ENCODE results near the gene CALML6.
"Not testable (repeated sequence)": the region's sequence is repeated elsewhere in the genome, so short reads cannot be mapped to it uniquely, and the experiment has no call there.

Gene CALML6

DNA sequence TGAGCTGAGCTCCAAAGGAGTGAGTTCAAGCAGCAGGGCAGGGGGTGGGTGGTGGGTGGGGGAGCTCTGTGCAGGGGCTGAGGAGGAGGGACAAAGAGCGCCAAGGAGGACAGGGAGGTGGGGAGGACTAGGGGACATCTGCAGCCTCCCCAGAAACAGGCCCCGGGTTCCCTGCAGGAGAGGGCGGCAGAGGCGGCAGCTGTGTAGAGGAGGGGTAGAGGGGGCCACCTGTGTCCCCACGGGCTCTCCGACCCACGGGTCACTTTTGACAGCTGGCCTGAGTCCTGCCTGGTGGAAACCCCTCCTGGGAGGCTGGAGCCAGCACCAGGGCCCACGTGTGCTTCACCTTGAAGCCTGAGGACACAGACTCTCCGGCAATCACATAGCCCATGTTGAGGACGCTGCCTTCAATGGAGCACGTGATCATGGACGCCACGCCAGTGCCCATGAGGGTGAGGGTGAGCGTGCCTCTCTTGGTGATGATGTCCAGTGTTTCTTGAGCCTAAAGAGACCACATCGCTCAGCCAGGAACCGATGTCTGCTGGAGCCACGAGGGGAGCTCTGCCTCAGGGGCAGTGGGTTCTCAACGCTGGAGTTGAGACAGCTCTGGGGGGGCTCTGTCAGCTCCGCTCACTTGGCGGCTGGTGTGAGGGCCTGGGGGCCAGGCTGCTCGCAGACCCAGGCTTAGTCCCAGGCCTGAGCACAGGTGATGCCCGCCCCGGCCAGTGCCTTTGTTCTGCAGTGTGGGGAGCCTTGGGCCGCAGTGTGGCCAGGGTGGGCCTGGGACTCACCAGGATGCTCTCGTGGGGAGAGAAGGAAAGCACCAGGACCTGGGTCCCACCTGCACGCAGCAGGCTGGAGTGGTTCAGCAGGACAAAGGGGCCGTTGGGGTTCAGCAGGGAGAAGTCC lies 10.6 kb downstream of the CALML6 start:
- DNase-seq: no peak

DNA sequence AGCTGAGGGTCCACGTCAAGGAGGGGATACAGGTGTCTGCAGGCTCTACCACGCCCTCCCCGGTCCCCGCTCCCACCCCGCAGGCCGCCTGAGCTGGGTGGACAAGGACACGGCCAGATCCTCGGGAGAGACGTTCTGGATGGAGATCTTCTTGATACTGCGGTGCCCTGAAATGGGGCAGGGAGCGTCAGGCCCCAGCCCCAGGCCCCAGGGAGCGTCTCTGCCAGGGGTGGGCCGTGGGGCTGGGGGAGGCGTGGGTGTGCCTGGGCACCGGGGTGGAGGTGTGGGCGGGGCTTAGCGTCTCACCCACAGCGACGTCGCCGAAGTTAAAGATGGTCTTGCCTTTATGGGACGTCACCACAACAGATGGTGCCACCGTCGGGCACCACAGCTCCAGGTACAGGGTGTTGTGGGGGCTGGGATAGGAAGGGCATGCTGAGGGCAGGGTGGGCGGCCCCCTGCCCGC lies 11.3 kb downstream of the CALML6 start:
- DNase-seq: no peak

DNA sequence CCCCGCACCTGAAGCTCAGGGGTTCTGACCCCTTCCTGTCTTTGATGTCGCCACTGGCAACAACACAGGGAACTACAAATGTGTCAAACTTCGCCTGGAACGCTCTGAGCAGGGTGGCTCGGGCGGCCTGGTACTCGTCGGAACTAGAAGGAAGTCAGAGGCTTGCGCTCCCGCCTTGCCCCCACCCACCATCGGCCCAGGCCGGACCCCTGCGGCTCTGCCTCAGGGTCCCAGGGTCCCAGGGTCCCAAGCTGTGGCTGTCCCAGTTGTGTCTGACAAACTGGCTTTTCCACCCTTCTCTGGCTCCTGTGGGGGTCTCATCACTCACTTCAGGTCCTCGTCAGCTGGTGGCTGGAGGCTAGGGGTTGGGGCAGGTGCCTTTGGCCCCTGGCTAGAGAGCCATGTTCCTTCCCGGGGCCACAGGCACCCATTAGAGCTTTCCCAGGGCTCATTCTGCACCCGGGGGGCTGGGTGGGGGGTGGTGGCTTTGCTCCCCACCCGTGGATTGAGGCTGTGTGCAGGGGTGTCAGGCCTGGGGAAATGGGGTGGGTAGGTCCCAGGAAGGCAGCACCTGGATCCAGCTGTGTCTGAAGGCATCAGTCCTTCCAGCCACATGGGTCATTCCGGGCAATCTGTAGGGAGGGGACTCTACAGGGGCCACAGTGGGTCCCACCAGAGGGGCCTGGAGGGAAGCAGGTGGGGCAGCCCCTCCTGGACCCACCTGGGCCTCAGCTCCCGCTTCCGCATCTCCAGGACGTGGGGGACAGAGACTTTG lies 12.0 kb downstream of the CALML6 start:
- DNase-seq: no peak

DNA sequence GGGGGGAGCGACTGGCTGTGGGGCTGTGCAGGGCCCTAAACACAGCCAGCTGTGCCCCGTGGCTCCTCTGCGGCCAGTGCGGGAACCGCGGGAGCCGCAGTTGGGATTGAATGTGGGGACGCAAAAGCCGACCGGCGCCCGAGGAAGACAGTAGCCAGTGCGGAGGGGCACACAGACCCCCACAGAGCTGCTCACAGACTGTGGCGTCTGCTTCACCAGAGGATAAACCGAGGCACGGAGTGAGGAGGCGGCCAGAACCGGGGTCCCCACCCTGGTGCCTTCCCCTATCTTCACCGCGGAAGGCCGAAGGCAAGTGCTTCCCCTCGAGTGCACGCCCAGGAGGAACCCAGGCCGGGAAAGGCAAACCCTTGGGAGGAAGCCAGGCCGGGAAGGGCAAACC lies 12.7 kb downstream of the CALML6 start:
- no peak for DNase-seq

DNA sequence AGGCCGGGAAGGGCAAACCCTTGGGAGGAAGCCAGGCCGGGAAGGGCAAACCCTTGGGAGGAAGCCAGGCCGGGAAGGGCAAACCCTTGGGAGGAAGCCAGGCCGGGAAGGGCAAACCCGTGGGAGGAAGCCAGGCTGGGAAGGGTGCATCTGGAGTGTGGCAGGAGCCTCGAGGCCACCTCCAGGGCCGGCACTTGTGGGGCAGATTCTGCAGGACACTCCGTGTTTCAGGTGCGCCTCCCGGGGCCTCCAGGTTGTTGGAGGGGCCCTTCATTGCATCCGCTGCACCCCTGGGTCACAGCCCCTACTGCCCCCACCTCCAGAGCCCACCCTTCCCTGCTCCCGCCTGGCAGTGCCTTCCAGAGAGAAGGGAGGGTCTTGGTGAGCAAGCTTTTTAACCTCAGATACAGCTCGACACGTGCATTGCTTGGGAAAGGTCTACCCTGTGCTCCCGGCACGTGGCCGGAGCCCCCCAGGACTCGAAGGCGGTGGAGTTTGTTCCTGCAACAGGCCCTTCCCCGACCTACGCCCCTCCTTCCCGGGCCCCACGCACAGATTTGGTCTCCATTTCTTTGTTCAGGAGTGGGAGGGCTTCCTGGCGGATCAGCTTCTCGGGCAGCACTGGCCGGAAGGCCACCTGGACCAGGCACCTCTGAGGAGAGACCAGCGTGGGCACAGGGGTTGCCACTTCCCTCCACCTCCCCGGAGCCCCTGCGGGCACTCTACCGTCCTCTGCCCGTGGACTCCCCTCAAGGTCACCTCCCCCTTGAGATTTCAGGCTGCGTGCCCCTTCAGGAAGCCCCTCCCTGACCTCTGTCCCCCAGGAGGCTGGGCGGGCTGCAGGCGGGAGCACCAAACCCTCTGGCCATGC lies 13.4 kb downstream of the CALML6 start:
- no peak for DNase-seq

DNA sequence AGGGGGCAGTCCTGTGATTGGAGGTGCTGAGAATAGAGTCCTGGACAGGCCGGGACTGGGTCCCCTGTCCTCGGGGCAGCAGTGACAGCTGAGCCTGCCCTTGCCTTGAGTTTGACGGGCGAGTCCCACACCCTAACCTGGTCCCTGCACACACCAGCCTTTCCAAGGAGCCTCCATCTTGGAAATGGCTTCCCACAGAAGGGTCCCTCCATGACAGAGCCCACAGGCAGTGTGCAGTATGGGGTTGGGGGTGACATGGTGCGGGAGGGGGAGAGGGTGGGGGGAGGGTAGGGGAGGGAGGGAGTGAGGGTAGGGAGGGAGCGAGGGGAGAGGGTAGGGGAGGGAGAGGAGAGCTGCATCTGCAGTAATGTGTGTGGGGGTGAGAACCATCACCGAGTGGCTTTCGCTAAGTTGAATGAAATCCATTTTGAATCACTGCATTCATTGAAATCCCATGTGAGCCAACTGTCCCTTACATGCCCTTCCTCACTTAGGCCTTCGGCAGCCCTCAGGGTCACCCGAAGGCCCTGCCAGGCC lies 14.1 kb downstream of the CALML6 start:
- no peak for DNase-seq

DNA sequence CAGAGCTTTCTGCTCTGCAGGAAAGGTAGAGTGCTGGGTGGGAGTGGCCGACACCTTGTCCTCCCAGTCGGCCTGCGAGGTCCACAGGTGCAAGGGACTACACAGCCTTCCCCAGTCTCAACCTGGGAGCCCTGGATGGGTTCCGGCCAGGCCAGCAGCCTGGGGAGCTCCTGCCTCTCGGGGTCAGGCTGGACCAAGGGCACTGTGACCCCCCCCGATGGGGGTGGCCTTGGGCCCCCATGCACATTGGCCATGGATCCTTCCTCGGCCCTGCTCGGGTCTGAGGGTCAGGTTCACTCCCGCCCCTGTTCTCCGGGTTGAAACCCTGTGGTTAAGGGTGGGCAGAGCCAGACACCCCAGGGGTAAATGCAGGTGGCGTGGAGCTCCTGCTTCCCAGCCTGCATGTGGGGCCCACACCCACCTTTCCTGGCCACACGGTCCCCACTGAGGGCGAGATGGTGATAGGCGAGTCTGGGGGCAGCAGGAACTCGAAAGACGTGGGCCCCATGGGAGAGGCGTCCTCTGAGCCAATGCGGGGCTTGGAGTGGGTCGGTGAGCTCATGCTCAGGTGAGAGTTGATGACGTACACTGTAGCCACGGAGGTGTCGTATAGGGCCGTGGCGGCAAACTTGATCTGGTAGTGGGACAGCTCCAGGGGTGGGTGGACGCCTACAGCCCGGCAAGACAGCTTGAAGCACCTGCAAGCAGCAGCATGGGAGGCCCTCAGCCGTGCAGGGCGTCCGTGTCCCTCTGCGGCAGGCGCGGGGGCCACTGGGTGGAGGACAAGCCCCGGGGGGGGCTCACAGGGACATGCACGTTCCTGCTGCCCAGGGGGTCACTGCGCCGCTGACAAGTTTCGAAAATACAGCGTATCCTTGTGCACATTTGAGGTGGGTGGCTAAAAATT lies 14.8 kb downstream of the CALML6 start:
- no peak for DNase-seq

DNA sequence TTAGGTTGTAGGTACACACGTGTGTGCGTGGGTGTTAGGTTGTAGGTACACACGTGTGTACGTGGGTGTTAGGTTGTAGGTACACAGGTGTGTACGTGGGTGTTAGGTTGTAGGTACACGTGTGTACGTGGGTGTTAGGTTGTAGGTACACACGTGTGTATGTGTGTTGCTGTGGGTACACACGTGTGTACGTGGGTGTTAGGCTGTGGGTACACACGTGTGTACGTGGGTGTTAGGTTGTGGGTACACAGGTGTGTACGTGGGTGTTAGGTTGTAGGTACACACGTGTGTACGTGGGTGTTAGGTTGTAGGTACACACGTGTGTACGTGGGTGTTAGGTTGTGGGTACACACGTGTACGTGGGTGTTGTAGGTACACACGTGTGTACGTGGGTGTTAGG lies 19.8 kb downstream of the CALML6 start:
- not testable (repeated sequence) for DNase-seq

DNA sequence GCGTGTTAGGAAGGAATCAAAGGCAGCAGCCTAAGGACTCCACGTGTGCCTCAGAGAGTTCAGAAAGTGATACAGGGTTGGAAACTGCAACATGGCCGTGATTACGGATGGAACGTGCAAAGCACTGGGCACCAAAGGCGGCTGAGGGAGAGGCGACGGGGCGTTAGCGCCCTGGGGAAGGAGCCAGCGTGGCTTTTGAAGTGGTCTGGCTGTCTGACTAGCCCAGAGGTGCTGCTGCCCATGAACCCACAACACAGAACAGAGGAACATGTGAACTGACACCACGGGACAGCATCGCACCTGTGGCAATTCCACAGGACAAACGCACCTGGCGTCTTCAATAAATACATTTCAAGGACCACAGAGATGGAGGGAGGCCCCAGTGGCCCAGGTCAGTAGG lies 22.0 kb downstream of the CALML6 start:
- DNase-seq: no peak

DNA sequence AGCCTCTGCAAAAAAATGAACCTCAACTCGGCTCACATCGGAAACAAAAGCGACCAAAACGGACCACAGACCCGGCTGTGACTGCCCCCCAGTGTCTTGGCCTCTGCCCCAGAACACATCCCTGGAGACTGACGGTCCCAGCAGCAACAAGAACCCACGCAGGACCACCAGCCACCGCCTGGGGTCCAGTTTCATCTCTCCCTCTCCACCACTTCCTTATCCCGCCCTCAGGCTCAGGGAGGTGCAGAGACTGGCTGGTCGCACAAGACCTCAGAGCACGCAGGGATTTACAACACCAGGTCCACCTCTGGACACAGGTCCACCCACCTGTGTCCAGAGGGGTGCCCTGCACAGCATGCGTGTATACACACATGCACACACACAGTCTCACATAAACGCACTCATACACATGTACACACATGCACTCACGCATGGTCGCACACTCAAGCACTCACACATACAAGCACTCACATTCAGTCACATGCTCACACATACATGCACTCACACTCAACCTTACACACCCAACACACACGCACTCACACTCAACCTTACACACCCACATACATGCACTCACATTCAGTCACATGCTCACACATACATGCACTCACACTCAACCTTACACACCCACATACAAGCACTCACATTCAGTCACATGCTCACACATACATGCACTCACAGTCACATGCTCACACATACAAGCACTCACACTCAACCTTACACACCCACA lies 22.7 kb downstream of the CALML6 start:
- no peak for DNase-seq

DNA sequence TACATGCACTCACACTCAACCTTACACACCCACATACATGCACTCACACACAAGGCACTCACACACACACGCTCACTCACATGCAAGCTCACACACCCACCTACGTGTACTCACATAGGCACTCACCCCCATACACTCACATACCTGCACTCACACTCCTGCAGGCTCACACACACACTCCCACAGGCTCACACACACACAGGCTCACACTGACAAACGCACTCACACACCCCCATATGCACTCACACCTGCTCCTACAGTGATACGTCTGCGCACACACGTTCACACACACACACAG lies 23.2 kb downstream of the CALML6 start:
- DNase-seq: no peak

DNA sequence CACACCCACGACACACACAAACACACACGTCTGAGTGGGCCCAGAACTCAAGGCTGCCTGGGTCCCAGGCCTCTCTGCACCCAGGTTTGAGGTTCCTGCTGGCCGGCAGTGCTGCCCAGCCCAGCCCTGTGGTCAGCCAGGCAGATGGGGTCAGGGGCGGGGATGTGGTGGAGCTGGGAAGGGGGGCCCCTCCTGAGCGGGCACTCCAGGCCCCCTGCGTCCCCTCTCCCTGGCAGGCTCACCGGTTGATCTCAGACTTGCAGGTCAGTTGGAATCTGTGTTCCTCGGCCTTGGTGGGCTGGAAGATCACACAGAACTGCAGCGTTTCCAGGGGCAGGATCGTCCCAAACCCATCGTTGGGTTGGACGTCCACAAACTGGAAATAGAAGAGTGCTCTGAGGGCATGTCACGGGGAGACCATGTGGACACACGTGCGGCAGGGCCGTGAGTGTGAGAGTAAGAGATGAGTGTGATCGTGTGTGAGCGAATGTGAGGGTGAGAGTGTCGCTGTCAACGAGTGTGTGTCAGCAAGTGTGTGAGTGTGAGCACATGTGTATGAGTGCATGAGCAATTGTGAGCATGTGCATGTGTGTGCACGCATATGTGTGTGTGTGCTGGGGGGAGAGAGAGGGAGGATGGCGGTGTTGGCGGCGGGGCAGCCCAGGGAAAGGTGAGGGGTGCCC lies 23.7 kb downstream of the CALML6 start:
- no peak for DNase-seq

DNA sequence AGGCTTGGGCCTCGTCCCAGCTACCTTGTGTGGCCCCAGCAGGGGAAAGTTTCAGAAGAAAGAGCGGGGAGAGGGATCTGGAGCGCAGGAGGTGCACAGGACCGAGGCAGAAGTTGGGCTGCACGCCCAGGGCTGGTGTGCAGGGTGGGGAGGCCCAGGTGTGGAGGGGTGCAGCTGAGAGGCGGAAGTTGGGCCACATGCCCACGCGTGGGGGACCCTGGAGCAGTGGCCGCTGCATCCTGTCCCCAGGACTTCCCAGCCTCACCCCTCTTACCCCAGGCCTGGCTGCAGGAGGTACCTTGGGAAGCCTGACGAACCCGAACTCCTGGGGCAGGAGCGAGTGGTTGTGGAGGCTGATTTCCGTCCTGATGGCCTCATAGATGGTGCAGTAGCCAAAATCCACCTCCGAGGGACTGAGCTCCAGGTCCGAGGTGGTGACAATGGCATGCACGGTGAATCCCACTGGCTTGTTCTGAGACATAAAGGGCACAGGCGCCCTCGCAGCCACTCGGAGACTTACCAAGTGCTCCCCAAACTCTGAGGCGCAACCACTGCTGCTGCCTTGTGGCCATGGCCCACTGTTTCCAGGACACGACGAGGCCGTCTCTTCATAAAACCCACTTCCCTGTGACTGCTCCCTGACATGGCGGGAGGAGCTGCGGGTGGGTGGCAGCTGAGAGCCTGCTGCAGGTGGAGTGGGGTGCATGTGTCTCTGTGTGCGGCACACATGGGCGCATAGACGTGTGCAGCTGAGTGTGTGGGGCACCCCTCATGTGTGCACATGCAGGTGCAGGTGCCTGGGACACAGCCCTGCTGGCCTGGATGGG lies 24.4 kb downstream of the CALML6 start:
- DNase-seq: no peak

DNA sequence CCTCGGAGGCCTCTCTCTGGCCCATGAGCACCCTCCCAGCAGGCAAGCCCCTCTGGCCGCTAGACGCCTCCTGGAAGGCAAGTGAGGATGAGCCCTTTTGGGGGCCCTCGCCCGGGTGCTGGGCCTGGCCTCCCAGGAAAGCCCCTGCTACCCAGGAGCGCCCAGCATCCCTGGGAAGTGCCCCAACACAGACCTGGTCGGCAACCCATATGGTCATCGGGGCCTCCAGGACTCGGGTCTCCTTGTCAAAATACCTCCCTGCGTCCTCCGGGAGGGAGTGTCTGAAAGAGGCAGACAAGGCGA lies 25.0 kb downstream of the CALML6 start:
- DNase-seq: no peak

DNA sequence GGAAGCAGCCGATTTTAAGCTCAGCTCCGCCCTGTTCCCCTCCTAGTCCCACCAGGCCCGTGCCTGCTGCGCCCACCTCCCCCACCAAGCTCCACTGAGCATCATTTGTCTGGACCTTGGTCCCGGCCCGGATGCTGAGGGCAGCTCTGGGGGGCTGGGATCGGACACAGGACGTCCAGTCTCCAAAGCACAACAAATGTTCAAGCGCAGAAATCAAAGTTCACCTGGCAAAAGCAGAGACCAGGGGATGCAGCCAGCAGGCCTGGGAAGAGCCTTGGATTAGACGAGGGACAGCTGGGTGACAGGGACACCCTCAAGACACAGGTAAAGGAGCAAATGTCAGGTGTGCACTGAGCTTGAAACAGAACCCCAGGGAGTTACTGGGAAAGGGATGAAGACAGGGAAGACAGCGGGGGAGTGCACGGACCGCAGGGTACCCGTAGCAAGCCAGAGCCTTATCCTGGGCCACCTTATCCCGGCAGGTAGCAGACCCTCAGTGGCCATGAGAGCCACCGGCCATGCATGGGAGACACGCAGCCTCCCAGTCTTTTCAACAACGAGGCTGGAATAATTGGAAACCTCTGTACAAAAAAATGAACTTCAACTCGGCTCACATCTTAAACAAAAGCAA lies 26.3 kb downstream of the CALML6 start:
- no peak for DNase-seq

DNA sequence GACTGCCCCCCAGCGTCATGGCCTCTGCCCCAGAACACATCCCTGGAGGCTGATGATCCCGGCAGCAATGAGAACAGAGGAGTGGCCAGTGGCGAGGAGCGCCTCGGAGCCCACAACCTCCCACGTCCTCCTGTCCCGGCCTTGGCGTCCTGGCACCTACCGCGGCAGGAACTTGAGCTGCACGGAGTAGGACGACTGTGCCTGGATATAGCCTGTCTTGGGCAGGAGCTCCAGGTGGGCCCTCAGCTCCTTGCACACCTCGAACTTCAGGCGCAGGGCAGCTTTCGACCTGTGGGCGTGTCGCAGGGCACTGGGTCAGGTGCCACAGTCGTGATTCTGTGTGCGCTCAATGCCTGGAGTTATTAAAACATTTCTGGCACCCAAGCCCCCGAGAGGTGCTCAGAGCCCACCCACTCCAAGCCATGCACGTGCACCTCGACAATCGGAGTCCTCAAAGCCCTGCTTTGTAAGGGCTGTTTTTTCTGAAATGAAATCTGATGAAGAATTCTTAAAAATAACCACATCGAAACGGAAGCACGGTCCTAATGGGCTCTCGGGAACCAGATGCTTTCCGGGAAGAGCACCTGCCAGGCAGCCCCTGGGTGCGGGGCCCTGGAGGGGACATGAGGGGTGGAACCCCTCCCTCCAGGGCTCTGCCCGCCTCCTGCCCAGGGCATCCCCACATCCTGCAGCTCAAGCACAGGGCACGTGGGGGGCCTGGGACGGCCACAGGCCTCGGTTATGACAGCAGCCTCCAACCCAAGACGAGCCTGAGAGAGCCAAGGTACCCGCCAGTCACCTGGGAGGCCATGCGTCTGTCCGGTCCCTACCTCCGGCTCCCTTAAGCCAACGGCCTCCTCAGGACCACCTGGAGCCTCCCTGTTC lies 27.1 kb downstream of the CALML6 start:
- DNase-seq: no peak

DNA sequence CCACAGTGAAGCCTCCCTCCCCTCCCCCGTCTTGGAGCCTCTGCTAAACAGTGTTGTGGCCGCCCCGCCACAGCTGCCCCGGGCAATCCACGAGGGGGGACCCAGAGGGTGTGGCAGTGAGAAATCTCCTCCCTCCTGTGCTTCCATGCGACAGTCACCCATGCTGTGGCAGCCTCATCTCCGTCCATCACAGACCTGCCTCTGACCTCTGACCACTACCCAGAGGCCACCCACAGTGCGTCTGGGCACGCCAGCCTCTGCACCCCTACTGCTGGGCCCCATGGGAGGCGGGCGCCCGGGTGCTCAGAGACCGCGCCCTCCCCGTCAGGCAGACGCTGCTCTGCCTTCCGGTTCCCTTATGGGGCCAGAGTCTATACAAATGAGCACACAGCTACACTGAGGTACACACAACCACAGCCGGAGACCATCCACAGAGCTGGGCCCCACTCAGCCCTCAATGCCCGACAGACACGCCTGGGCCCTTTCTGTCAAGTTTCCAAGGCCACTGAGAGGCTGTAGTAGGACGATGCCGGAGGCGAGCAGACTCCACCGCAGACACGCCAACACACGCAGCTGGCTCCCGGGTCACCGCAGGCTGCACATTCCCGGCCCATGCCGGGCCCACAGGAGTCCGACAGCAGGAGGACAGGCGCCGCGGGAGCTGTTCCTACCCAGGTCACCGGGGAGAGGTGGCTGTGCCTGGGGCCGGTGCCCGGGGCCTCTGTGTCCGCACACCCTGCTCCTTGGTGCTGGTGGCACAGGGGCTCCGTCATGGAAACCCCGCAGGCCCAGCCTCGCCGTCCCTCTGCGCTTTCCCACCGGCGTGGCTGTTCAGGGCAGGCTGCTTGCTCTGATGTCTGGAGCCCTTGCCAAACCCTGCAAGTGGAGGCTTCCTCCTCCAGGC lies 27.9 kb downstream of the CALML6 start:
- no peak for DNase-seq

Measured in GOT3 (cell line).